HG03439 (cell line): ENCODE data around the gene KLRC4.
"Not testable (repeated sequence)": the region's sequence is repeated elsewhere in the genome, so short reads cannot be mapped to it uniquely, and the experiment has no call there.

Experiments
- ATAC-seq: cut with Tn5 transposase; IDR thresholded peaks from one replicate; pipeline ENCODE4 v1.9.1; 2021; ENCODE audit warnings: mild to moderate bottlenecking, moderate library complexity; ENCODE audit not compliant: unreplicated experiment

The KLRC4 gene, protein sequence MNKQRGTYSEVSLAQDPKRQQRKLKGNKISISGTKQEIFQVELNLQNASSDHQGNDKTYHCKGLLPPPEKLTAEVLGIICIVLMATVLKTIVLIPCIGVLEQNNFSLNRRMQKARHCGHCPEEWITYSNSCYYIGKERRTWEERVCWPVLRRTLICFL

DNA sequence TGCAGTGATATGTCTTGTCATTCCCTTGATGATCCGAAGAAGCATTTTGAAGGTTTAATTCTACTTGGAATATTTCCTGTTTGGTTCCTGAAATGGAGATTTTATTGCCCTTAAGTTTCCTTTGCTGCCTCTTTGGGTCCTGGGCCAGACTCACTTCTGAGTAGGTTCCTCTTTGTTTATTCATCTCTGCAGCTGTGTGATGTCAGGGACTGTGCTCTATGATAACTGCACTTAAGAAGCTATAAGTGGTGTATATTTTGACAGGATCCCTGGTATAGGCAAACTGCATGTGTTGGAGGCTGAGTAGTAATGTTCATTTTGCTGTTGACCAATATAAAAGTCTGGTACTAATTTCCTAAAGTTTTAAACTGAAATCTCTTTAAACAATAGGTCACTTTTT, at the start of gene KLRC4:
TSS of gene KLRC4 (minus strand) at position 366 of the 400 bp plus-strand sequence. CDS start at position 184, 182 bp downstream.
- no peak for ATAC-seq

DNA sequence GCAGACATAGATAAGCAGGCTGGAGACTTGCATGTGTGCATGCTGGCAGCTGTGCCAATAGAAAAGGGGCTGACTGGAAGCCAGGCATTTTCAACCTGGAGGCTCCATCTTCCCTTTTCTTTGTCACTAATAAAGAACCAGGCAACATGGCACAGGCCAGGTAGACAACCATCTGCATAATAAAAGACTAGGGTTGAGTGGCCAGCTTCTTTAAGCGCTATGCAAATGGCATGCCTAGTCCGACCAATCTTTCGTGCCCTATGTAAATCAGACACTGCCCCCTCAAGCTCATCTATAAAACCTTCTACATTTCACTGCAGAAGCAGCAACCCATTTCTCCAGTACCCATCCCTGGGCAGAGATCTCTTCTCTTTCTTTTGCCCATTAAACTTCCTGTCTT, 48.2 kb upstream of the KLRC4 start:
- no peak for ATAC-seq

DNA sequence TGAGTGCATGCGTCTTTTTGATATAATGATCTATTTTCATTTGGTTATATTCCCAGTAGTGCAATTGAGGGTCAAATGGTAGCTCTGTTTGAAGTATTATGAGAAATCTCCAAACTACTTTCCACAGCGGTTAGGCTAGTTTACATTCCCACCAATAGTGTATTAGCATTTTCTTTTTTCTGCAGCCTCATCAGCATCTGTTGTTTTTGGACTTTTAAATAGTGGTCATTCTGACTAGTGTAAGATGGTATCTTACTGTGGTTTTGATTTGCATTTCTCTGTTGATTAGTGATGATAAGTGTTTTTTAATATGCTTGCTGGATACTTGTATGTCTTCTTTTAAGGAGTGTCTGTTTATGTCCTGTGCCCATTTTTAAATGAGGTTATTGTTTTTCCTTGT, 47.3 kb upstream of the KLRC4 start:
- no peak for ATAC-seq

DNA sequence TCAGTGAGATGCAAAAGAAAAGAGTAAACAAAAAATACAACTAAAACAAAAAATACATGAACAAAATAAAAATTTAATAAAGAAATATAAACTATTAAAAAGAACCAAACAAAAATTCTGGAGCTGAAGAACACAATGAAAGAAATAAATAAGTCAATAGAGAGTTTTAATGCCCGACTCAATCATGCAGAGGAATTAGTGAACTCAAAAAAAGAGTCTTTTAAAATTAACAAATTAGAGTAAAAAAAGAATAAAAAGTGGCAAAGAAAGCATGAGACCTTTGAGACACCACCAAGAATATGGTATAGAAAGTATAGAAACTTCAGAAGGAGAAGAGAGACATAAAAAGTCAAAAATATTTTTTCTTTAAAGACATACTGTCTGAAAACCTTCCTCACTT, 46.2 kb upstream of the KLRC4 start:
- ATAC-seq, result no peak

DNA sequence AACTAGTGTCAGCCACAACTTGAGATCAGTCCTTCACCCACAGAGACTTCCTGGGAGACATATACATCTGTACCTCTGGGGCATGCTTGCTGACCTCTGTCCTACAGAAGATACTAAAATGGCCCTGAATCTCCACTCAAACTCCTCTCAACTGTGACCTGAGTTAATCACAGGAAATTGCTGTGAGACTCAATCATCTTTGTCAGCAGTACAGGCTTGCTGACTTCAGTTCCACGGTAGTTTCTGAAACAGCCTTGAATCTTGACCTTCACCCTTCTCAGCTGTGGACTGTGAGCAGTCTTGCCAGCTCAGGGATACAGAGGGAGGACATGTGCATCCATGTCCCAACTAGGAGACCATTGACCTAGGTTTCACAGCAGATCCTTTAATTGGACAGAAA, 45.0 kb upstream of the KLRC4 start:
- no peak for ATAC-seq

DNA sequence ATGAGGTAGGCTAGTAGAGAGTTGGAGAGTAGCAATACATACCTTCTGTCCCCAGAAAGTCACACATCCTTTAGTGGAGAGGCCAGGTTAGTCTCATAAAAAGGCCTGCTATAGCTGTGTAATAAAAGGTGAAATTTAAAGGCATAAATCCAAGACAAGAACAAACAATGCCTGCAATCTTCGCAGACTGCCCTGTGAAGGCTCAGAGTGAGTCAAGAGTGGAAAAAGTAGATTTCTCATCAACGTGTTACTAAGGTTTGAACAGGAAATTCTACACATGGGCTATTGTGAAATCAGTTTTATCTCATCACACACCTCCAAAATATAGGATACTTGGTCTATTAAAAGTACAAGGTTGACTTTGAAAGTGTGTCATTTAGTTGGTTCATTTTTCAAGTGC, 43.6 kb upstream of the KLRC4 start, which contains the start of gene KLRC1:
TSS of gene KLRC1 (minus strand) at position 222 of the 400 bp plus-strand sequence. CDS start 2,221 bp downstream, outside the sequence.
- no peak for ATAC-seq

DNA sequence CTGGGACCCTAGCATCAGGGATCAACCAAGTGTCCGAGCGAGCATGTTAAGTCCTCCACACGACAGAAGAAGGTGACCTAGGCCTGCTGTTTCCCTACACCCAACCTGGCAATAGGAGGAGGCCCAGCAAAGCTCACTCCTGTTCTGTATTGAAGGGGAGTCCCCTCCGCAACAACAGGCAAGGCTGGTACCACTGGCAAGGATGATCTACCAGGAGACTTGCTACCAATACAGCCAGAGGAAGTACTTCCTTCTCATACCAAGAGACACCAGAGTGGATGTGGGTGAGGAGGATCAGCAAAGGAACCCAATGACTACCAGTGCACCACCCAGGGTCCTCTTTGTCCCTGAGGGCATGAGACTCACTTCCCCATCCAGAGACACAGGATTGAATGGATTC, 38.7 kb upstream of the KLRC4 start:
- ATAC-seq, result no peak

DNA sequence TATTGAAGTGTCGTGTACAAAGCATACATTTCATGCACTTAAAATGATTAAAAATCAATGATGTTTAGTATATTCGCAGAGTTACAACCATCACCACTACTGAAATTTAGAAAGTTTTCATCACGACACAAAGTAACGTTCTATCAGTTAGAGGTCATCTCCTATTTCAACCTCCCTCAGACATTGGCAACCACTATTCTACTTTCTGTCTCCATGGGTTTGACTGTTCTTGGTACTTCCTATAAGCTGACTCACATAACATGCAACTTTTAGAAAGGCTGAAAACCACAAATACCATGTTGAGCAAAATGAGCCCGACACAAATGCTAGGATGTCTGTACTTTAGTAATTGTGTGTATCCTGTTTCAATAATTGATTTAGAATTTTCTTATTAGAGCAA, 36.5 kb upstream of the KLRC4 start:
- not testable (repeated sequence) for ATAC-seq

DNA sequence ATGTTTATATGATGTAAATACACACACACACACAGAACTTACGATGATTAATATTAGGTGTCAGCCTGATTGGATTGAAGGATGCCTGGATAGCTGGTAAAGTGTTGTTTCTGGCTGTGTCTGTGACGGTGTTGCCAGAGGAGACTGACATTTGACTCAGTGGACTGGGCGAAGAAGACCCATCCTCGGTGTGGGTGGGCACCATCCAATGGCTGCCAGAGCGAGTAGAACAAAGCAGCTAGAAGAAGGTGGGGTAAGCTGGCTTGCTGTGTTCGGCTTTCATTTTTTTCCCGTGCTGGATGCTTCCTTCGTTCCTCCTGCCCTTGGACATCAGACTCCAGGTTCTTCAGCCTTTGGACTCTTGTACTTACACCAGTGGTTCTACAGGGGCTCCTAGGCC, 31.6 kb upstream of the KLRC4 start:
- ATAC-seq, result not testable (repeated sequence)

DNA sequence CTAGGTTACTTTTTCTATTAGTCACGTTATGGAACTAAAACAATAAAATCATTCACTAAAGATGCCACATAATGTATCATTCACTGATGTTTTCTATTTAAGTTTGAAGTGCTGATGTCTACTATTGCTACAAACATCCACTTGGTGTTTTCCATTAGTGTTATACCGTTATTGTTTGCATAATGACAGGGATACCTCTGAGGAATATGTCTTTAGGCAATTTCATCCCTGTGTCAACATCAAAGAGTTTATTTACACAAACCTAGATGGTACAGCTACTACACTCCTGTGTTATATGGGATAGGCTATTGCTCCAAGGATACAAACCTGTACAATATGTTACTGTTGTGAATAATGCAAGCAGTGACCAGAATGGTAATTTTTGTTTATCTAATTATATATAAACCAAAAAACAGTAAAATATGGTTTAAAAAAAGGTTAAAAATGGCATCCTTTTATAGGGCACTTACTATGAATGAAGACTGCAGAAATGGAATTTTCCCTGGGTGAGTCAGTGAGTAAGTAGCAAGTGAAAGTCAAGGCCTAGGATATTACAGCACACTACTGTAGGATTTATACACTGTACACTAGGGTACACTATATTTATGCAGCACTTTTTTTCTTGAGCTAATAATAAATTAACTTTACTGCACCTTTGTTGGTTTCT, 30.2 kb upstream of the KLRC4 start:
- ATAC-seq, result not testable (repeated sequence)

DNA sequence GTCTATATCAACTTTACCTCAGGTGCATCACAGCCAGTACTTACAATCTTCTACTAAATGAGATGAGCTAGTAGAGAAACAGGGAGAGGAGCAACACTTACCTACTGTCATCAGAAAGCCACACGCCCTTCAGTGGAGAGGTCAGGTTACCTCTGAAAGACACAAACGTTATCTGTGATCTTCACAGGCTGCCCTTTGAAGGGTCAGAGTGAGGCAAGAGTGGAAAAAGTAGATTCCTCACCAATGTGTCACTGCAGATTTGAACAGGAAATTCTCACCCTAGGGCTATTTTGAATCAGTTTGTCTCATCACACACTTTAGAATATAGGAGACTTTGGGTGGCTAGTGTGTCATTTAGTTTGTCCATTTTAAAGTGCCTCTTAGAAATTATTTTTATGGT, 28.0 kb upstream of the KLRC4 start:
- not testable (repeated sequence) for ATAC-seq

DNA sequence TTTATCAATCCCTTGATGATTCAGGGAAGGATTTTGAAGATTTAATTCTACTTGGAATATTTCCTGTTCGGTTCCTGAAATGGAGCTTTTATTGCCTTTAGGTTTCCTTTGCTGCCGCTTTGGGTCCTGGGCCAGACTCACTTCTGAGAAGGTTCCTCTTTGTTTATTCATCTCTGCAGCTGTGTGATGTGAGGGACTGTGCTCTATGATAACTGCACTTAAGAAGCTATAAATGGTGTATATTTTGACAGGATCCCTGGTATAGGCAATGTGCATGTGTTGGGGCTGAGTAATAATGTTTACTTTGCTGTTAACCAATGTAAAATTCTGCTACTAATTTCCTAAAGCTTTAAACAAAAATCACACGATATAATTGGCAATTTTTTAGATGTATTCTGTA, 26.3 kb upstream of the KLRC4 start, which contains the start of gene KLRC2:
TSS of gene KLRC2 (minus strand) at position 195 of the 400 bp plus-strand sequence. CDS start at position 171, 24 bp downstream.
- ATAC-seq, result not testable (repeated sequence)

DNA sequence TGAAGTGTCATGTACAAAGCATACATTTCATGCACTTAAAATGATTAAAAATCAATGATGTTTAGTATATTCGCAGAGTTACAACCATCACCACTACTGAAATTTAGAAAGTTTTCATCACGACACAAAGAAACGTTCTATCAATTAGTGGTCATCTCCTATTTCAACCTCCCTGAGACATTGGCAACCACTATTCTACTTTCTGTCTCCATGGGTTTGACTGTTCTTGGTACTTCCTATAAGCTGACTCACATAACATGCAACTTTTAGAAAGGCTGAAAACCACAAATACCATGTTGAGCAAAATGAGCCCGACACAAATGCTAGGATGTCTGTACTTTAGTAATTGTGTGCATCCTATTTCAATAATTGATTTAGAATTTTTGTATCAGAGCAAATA, 21.1 kb upstream of the KLRC4 start:
- not testable (repeated sequence) for ATAC-seq

DNA sequence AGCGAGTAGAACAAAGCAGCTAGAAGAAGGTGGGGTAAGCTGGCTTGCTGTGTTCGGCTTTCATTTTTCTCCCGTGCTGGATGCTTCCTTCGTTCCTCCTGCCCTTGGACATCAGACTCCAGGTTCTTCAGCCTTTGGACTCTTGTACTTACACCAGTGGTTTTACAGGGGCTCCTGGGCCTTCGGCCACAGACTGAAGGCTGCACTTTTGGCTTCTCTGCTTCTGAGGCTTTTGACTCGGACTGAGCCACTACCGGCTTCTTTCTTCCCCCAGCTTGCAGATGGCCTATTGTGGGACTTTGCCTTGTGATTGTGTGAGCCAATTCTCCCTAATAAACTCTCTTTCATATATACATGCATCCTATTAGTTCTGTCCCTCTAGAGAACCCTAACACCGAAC, 16.4 kb upstream of the KLRC4 start:
- not testable (repeated sequence) for ATAC-seq

DNA sequence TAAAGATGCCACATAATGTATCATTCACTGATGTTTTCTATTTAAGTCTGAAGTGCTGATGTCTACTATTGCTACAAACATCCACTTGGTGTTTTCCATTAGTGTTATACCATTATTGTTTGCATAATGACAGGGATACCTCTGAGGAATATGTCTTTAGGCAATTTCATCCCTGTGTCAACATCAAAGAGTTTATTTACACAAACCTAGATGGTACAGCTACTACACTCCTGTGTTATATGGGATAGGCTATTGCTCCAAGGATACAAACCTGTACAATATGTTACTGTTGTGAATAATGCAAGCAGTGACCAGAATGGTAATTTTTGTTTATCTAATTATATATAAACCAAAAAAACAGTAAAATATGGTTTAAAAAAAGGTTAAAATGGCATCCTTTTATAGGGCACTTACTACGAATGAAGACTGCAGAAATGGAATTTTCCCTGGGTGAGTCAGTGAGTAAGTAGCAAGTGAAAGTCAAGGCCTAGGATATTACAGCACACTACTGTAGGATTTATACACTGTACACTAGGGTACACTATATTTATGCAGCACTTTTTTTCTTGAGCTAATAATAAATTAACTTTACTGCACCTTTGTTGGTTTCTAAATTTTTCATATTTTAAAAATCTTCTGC, 14.8 kb upstream of the KLRC4 start:
- ATAC-seq, result not testable (repeated sequence)

DNA sequence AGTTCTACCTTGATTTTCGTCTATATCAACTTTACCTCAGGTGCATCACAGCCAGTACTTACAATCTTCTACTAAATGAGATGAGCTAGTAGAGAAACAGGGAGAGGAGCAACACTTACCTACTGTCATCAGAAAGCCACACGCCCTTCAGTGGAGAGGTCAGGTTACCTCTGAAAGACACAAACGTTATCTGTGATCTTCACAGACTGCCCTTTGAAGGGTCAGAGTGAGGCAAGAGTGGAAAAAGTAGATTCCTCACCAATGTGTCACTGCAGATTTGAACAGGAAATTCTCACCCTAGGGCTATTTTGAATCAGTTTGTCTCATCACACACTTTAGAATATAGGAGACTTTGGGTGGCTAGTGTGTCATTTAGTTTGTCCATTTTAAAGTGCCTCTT, 12.6 kb upstream of the KLRC4 start:
- ATAC-seq, result not testable (repeated sequence)

DNA sequence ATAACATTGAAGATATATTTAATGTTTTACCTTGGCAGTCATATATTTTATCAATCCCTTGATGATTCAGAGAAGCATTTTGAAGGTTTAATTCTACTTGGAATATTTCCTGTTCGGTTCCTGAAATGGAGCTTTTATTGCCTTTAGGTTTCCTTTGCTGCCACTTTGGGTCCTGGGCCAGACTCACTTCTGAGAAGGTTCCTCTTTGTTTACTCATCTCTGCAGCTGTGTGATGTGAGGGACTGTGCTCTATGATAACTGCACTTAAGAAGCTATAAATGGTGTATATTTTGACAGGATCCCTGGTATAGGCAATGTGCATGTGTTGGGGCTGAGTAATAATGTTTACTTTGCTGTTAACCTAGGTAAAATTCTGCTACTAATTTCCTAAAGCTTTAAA, 10.8 kb upstream of the KLRC4 start, which contains the start of gene KLRC3:
TSS of gene KLRC3 (minus strand) at position 262 of the 400 bp plus-strand sequence. CDS start at position 217, 45 bp downstream.
- ATAC-seq, result not testable (repeated sequence)

DNA sequence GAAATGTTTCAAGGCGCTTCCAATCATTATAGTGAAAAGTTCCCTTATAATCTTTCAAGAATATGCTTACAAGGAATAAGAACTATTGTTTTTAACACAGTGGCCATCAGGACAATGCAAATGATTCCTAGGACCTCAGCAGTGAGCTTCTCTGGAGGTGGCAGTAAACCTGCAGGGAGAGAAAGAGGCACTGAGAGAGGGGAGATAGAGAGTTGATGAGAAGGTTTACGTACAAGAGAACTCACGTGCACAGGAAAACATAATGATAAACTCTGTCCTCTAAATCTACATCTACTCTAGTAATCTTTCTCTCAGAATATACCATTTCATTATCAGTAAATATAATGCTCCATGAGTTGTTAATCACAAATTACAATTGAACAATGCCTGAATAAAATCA, 715 bp downstream of the KLRC4 start:
- no peak for ATAC-seq

DNA sequence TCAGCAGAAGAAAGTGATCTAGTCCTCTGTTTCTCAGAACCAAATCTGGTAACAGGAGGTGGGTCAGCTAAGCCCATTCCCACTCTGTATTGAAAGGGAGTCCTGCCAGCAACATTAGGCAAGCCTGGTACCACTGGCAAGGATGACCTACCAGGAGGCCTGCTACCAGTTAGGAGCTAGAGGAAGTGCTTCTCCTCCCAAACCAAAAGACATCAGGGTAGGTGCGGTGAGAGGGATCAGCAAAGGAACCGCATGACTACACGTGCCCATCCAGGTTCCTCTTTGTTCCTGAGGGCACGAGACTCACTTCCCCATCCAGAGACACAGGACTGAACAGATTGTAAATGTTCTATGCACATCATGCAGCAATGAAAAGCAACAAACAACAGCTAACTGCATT, 2.8 kb downstream of the KLRC4 start:
- ATAC-seq, result no peak

DNA sequence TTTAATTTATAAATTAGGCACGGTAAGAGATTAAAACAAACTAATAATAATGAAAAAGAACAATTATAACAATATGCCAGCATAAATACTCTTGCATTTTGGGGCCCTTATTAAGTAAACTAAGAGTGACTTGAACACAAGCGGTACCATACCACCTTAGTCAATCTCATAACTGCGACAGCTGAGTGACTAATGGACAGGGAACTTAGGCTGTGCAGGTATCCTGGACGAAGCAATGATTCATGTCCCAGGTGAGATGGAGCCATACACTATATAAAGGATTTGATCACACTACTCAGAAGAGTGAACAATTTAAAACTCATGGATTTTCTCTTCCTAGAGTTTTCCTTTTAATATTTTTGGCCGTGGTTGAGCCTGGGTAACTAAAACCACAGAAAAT, 4.3 kb downstream of the KLRC4 start:
- ATAC-seq, result no peak

DNA sequence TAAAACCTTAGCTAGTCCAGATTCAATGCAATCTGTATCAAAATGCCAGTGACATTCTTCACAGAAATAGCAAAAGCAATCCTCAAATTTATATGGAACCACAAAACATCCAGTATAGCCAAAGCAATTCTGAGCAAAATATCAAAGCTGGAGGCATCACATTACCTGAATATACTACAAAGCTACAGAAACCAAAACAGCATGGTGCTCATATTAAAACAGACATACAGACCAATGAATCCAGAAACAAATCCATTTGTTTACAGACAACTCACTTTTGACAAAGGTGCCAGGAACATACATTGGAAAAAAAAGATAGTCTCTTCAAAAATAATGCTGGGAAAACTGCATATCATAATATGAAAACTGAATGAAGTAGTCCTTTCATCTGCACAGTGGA, 4.8 kb downstream of the KLRC4 start:
- no peak for ATAC-seq

DNA sequence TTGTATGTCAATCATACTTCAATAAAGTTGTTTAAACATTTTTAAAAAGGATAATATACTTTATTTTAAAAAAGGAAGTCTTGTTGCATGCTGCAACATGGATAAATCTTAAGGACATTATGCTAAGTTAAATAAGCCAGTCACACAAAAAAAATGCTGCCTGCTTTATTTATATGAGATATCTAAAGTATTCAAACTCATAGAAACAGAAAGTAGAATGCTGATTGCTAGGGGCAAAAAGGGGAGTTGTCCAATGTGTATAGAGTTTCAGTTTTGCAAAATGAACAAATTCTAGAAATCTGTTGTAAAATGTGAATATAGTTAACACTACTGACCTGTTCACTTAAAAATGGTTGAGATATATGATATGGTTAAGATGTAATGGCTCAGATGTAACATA, 8.7 kb downstream of the KLRC4 start:
- no peak for ATAC-seq
